Endometrial microvascular endothelial cells (primary cell): ENCODE measurements around the gene NOC2L. TPM values are rescaled to one million over a fixed set of nuclear protein-coding genes. Genes with fewer than 3 reads are reported as not detected.

ENCODE experiments used
- in situ Hi-C: cut with HindIII; loops from 2 replicates; pipeline ENCODE4 v1.10.0; 2017; ENCODE audit warnings: low sequenced_read_pairs, low pct_unique_long_range_greater_than_20kb; ENCODE audit errors: inconsistent ontology term
- total RNA-seq: library from RNA; depleted of rRNA; stranded (reverse); fragments of >200 nt; gene quantifications from one replicate; pipeline ENCODE4 v1.2.3, GENCODE V29; 2015; ENCODE audit errors: inconsistent ontology term

NOC2L gene
- total RNA-seq, result 98.2 TPM

DNA sequence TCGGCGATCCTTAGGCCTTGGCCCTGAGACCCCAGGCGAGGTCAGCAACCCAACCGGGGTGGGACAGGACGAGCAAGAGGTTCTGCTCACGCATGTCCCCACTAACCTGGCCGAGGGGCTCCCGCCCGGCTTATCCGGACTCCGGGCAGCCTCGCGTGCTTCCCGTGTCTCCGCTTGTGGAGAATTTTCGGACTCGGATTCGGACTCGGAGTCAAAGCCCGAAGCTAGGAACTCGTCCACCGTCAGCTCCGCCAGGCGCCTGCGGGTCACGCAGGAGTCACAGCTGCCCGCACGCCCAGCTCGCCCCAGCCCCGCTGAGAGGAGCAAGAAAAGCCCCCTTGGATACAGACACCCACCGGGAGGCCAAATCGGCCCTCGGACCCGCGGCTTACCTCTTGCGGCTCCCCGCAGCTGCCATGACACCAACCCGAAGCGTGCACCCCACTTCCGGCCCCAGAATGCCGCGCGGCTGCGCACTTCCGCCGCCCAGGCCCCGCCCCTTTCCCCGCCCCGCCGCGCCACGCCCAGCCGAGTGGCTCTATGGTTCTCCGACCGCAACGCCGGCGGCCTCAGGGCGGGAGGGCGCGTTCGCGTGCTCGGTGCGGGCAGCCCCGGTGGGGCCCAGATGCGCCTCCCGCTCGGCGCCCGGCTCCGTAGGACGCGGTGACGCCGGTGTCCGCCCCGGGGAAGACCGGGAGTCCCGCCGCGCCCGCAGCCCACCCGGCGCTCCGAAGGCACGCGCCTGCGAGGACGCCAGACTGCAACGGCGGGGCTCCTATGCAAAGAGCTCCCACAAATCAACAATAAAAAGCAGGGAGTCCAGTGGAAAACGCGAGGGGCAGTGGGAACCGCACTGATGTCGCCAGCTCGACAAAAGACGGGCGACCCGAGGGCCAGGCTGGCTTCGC is at the start of gene NOC2L:
TSS of gene NOC2L (minus strand) at position 434 of the 908 bp plus-strand sequence. CDS start at position 418, 16 bp downstream.
- in situ Hi-C loops, result no loop called here

DNA sequence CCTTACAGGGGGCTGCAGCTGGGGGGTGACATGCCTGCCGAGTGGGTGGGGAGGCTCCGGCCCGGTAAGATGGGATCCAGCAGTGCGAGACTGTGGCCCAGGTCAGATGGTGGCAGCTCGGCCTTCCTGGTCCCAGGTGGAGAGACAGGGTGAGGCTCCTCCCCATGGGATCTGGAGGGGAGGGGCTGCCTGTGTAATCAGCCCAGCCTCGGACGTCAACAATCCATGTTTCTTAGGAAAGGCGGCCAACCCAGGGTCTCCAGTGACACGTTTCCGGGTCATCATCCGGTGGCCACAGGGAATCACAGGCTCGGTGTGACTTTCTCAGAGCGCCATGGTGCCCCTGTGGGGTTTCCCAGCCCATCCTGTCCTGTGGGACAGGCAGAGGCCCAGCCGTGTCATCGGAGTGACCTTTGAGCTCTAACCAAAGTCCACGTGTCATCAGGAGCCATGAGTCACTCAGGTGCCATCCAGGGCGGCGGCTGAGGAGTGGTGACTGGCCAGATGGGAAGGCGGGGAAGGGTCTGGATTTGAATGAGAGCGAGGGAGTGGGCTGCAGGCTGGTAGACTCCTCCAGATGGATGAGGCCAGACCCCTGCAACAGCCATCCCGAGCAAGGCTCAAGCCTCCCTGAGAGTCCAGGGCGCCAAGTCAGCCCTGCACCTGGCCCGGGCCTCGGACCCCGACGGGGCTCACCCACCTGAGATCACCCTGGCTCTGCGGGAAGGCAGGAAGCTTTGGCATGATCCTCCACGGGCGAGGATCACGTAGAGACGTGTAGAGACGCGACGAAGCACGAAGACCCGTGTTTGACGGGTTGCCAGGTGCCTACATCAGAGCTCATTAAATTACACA is 47.5 kb upstream of the NOC2L start:
- in situ Hi-C loops, result no loop called here

DNA sequence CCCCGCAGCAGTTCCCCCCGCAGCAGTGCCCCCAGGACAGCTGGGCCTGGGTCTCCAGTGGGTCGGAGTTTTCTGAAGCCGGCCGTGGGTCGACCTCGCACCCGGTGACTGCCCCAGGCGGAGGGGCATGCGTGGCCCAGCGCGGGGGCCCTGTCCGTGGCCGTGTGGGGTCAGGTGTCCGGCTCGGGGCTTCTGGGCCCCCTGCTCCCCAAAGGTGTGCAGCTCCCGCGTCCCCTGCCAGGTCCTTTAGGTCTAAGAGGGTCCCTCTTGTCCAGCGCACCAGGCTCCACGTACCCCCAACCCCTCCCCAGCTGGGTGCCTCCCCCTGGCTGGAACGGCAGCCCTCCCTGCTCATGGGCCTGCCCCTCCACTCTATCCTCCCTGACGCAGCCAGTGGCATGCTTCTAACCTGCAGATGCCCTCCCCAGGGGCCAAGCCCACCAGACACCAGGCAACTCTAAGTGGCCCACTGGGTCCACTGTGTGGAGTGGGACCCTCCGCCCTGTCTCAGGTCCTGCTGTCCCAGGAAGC is 46.8 kb upstream of the NOC2L start:
- in situ Hi-C loops, result no loop called here

DNA sequence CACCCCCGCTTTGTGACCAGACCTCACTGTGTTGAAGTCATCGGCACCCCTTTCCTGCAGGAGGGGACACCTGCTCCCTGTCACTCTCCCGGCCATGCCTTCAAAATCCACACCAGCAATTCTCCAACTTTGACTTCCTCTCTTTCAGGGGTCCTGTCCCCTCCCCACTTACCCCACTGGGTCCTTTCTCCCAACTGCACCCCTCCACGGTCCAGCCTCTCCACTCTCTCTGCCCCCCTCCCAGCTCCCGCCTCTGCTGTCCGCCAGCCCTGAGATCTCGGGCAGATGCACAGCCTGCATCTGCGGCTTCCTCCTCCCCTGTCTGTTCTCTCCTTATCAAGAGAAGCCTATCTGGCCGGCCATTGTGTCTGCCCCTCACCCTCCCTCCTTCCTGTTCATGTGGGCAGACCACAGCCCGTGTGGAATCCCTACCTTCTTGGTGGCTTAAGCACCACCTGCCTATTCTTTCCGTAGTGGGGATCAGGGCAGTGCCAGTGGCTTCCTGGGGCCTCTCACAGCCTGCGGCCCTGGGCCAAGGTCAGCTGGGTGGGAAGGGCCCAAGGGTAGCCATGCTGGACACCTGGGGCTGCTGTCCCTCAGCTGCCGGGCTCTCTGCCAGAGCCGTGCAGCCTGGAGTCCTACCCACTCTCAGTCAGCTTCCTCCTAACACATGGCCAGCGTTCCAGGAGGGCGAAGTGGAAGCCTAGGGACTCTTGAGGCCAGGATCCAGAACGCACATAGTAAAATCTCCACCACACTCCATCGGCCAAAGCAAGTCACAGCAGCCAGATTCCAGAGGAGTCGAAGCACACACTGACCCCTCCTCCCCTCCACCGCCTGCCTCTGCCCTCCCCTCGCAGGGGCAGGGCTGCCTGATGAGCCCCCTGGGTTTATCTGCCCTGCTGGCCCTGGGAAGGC is 46.0 kb upstream of the NOC2L start:
- in situ Hi-C loops, result no loop called here

DNA sequence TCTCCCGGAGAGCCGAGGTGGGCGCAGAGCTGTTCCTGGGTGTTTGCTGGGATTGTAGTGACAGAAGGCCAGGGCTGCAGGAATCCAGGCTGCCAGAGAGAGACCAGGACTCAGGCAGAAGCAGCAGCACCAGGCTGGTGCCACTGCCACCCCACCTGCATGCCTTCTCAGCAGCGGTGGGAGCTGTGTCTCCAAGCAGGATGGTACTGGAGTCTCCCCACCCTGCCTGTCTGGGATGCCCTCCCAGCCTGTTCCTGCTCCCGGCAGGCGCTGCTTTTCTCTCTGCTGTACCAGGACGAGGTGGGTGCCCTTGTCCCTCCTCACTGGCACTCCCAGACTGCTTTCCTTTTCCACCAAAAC is 45.3 kb upstream of the NOC2L start:
- in situ Hi-C loops, result no loop called here

DNA sequence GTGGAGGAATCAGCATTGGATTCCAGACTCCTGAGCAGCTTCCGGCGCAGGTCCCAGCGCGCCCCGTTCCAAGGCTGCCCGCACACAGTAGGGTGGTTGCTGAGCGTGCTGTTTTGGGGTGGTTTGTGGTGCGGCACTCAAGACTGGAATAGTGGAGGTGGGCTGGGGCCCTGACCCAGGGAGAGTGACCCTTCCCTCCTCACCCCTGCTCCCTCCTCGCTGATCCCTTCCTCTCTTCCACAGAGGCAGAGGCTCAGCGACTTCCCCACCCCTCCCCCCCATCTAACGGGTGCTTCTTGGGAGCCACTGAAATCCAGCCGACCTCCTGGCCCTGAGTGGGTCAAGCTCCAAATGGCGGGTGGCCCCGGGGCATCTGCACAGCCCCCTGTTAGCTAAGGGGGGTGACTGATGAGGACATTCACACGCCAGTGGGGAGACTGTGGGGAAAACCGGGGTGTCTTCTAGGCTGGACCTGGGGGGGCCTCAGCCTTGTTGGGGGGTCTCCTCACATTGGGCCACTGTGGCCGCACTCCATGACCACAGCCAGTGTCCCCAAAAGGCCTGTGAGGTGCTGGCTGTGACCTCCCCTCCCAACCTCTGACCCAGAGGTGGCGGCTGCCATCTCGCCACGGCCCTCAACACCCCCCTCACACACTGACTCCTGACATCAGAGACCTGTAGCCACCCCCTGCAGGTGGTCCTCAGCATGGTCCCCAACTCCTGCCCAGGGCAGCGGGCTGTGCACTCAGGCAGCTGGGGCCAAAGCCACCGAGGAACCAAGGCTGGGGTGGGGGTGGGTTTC is 44.8 kb upstream of the NOC2L start:
- in situ Hi-C loops, result no loop called here

DNA sequence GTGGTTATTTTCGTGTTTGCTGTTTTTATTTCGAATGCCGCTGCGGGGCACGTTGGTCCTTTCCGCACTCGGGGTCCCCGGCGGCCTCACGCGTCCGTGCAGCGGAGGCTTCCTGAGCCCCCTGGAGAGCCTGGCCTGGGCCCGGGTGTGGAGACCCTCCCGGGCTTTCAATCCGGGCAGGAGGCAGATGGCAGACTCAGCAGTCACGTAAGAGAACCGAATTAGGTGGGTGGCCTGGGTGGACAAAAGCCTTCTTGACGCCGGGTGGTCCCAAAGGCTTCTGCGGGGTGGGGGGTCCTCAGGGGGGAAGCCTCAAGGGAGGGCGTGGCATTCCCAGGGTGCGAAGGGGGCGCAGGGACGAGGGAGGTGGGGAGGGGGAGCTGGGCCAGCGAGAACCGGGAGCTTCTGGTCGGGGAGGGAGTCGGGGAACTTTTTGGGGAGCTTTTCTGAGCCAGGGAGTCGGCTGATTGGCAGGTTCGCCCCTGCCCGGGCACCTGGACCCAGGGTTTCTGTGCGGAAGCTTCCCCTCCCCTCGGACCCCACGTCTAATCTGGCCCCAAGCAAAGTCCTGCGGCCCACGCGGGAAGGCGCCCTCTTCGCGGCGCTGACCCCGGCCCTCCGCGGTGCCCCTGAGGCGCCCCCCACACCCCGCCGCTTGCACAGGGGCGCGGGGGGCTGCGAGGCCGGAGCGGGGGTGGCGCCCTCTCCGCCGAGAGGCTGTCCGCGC is 42.2 kb upstream of the NOC2L start:
- in situ Hi-C loops, result no loop called here

DNA sequence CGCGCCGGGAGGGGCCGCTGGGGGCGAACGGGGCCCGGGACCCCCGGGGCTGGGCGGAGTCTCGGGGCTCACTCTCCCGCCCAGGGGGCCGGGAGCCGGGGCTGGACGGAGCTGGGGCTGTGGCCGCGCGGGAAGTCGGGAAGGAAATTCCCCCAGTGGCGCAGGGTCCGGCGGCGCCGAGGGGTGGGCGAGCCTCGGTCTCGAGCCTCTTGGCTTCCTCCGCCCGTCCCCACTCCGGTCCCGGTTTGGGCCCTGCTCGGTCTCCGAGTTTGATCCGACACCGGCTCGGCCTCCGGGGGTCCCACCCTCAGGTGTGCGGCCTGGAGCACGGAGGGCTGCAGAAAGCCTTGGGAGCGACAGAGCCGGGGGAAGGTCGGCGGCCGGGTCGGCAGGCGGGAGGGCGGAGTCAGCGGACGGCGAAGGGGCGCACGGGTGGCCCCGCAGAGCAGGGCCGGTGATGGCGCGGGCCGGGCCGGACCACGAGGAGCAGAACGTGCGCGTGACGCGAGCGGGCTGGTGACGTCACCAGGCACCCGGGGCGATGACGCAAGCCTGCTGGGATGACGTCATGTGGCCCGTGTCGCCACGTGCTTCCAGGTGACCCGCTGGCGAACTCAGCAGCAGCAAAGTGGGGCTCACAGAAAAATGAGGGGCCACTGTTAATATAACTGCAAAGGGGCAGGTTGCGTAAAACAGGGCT is 41.5 kb upstream of the NOC2L start:
- in situ Hi-C loops, result no loop called here

DNA sequence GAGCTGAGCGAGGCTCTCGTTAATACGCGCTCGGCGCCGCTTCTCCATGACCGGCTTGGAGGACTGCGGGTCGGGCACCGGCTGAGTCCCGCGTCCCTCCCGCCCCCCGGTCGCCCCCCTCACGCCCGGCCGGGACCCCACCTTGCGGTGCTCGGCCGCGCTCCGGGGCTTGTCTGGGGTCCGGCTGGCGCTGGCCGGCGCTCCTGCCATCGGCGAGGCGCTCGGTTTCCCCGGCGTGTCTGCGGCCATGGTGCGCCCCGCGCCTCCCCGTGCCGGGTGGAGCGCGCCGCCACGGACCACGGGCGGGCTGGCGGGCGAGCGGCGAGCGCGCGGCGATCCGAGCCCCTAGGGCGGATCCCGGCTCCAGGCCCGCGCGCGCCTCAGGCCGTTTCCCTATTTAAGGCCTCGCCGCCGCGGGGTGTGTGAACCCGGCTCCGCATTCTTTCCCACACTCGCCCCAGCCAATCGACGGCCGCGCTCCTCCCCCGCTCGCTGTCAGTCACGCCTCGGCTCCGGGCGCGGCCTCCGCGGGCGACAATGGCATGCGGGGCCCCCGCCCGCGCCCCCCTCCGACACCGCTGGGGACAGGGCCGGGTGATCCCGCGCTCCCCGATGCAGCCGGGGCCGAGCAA is 40.8 kb upstream of the NOC2L start, which contains the start of gene HES4:
TSS of gene HES4 (minus strand) at position 373 of the 632 bp plus-strand sequence. CDS start at position 249, 124 bp downstream.
- in situ Hi-C loops, result no loop called here

DNA sequence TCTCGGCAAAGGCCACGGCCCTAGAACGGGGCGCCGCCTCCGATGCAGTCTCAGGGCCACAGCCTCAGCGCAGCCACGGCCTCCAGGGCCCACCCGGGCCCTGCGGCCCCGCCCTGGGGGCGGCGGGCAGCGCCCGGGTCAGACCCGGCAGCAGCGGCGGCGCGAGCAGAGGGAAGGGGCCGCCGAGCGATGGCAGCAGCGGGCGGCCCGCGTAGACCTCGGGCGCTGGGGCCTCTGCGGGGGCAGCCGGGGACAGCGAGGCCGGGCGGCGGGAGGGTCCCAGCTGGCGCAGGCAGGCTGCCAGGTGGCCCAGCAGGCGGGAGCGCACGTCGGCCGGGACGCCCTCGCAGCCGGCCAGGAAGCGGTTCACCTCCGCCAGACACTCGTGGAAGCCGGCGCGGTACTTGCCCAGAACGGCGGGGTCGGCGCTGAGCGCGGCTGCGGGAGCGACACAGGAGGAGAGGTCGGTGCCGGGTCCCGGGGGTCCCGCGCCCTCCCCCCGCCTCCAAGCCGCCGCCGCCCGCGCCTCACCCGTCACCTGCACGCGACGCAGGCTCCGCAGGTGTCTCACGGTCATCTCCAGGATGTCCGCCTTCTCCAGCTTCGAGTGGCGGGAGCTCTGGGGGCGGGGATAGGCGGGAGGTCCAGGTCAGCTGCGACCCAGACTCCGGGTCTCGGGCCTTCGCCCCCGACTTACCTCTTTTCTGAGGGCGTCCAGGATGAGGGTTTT is 40.1 kb upstream of the NOC2L start:
- in situ Hi-C loops, result no loop called here

DNA sequence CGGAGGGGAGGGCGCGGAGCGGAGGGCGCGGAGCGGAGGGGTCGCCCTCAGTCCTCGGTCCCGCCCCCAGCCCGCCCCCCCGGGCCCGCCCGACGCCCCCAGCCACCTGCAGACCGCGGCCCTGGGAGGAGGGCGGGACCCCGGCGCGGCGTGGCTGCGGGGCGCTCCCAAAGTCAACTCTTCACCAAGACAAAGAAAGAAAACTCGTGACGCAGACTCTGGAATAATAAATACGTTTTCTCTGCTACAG is 39.6 kb upstream of the NOC2L start:
- in situ Hi-C loops, result no loop called here

DNA sequence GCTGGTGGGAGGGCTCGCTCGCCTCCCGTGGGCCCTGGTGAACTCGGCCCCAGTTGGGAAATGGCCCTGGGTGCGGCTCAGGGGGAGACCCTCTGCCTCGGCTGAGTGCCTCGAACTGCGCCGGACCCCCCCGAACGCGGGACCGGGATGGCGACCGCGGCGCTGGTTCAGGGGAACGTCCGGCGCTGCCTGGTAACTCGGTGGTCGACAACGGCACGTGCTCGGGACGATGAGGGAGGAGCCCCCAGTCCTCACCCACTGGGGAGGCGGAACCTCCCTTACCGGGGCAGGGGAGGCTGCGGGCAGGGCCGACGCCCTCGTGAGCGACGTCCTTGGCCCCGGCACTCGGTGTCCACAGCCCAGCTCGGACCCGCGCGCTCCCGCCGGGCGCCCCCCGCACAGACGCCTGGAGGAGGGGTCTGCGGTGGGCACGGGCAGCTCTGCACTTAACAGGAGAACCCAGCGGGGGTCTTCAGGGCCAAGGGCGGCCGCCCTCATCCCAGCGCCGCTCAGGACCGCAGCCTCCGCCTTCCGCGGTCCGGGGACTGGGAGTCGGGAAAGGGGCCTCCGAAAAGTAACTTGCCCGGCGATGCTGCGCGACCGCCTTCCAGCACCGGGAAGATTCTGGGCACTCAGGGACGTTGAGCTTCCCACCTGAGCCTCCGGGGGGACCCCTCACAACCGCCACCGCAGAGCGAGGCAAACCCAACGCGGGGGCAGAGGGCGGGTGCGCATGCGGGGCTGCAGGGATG is 39.1 kb upstream of the NOC2L start:
- in situ Hi-C loops, result no loop called here

DNA sequence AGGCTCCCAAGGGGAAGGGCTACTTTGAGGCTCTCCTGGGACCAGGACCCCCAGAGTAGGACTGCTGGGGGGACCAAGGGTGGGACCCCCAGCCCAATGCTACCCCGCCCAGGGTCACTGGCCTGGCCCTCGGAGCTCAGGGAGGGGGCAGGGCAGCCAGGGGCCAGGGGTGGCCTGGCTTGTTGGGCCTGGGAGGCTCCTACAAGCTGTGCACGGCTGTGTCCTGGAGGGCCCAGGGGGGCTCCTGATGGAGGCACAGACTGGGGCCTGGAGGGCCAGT is 38.6 kb upstream of the NOC2L start:
- in situ Hi-C loops, result no loop called here

DNA sequence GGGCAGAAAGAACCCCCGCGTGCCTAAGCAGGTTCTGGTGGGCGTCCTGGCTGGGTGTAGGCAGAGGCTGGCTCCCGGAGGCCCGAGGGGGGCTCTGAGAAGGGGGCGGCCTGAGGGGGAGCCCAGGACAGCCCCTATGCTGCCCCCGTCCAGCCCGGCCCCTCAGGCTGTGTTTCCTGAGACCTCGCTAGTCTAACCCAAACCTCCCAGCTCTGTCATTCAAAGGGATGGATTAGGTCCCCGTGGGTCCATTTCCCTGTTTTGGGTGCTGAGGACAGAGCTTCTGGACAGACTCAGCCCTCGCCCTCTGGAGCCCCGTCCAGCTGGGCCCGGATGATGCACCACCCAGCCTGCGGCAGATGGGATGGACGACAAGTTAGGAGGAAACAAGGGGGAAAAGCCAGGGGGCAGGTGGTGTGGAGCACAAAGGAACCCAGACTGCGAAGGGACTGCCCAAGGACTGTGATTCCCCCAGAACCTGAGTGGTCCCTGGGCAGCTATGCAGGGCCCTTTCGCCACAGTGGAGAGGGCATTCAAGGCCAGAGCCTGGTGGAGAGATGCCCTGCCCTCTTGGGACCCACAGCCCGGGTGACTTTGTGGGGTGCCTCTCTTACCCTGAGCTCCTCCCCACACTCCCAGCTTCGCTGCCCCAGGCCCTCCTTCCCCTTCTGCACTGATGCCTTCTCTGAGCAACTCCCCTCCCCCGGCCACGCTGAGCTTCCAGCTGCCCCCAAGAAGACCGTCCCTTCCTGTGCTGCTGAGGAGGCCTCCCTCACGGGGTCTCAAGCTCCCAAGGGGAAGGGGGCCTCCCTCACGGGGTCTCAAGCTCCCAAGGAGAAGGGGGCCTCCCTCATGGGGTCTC is 38.0 kb upstream of the NOC2L start:
- in situ Hi-C loops, result no loop called here
